Fibroblast of lung (primary cell): ENCODE results near the gene PLA2G2C.

Source experiments
- EZH2 ChIP-seq: IDR thresholded peaks from 2 replicates; pipeline ENCODE4 v1.5.1; 2012; ENCODE audit warnings: low read length, control low read depth, mild to moderate bottlenecking; ENCODE audit errors: missing control alignments
- TF ChIP-seq, protein P1 (sequence below), 2 donors: IDR thresholded peaks in 1 of 2; conservative IDR thresholded peaks in 1 of 2; 1 replicate in 1 of 2; 2 replicates in 1 of 2; pipeline ENCODE4 v1.5.1; 2011 to 2012; ENCODE audit warnings: low read length in 2 of 2, control low read depth in 1 of 2, inconsistent platforms in 1 of 2, low read depth in 1 of 2, mild to moderate bottlenecking in 1 of 2

DNA sequence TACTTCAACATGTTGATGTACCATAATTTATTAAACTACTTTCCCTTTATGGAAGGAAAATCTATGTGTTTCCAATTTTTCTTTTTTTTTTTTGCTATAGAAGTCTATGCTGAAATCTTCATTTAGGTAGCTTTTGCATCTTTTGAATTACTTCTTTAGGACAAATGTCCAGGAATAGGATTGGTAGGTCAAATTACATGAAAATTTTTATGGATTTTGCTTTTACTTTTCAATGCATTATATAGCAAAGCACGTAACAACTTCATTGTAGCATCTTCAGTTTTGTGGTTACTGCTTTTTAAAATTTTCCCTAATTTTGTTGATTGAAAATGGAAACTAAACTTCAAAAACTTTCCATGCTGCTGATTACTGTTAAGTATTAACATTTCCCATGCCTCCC lies 12.0 kb upstream of the PLA2G2C start:
- TF ChIP-seq, protein P1, sequence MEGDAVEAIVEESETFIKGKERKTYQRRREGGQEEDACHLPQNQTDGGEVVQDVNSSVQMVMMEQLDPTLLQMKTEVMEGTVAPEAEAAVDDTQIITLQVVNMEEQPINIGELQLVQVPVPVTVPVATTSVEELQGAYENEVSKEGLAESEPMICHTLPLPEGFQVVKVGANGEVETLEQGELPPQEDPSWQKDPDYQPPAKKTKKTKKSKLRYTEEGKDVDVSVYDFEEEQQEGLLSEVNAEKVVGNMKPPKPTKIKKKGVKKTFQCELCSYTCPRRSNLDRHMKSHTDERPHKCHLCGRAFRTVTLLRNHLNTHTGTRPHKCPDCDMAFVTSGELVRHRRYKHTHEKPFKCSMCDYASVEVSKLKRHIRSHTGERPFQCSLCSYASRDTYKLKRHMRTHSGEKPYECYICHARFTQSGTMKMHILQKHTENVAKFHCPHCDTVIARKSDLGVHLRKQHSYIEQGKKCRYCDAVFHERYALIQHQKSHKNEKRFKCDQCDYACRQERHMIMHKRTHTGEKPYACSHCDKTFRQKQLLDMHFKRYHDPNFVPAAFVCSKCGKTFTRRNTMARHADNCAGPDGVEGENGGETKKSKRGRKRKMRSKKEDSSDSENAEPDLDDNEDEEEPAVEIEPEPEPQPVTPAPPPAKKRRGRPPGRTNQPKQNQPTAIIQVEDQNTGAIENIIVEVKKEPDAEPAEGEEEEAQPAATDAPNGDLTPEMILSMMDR (conservative IDR thresholded peaks at IDR 0.05 in 1 of 2, IDR thresholded peaks at IDR 0.05 in 1 of 2; ENCODE audit: low read depth in 1 of 2, low read length in 2 of 2) = no peak
- TF ChIP-seq EZH2 = no peak
